ENCODE measurements around the gene MYO10. TPM values are rescaled to one million over a fixed set of nuclear protein-coding genes. Genes with fewer than 3 reads are reported as not detected.

MYO10 gene
- total RNA-seq, 1 experiment from 2014 or later, result 71.9 TPM

- POLR2A ChIA-PET, result no interaction called here
- Histone ChIP-seq H3K27ac (ENCODE audit: low read length) (no peak overlapping the region), H3K9me3 (ENCODE audit: control insufficient read depth, insufficient read depth, low read depth, low read length) (no peaks in the 10 kb centered on the region), H3K27me3 (ENCODE audit: control insufficient read depth, insufficient read depth, low read length) (no peaks in the 10 kb centered on the region), H3K36me3 (ENCODE audit: control insufficient read depth, insufficient read depth, low read length) (peaks cover 8% of the 10 kb centered on the region), H3K4me1 (ENCODE audit: control insufficient read depth, insufficient read depth, low read length) (no peaks in the 10 kb centered on the region), H3K4me3 (ENCODE audit: low read depth in 2 of 2, low read length in 2 of 2) (no peak overlapping the region)
- intact Hi-C loops (cut with micrococcal nuclease; ENCODE audit: unreplicated experiment), result no loop called here
- in situ Hi-C loops (cut with HindIII; ENCODE audit: low pct_unique_long_range_greater_than_20kb, low sequenced_read_pairs), result no loop called here
- peak; percentile 74 for ATAC-seq
- BruUV-seq (replicated peaks), result no TSS peak
- CTCF ChIA-PET, result no interaction called here
- no peak for DNase-seq (ENCODE audit: low read depth, low spot score)
- TF ChIP-seq POLR2AphosphoS5 (IDR thresholded peaks at IDR 0.05; ENCODE audit: low read depth, low read length) (no peak), SIN3A (IDR thresholded peaks at IDR 0.05; ENCODE audit: borderline replicate concordance, insufficient read depth, low read depth, low read length) (no peak), CTCF (IDR thresholded peaks at IDR 0.05) (no peak), TCF7L2 (IDR thresholded peaks at IDR 0.05; ENCODE audit: low read depth, low read length) (no peak), REST (IDR thresholded peaks at IDR 0.05; ENCODE audit: insufficient read depth in 1 of 2, low read depth in 2 of 2, low read length in 1 of 2) (no peak)
These were observed 159.4 kb downstream of the MYO10 start for GRCh38 chr5:16776611-16777251.

GRCh38 chr5:16774806-16775205, 161.3 kb downstream of the MYO10 start:
- H3K27ac ChIP-seq (ENCODE audit: low read length), result no peak overlapping the region
- POLR2A ChIA-PET, result no interaction called here
- in situ Hi-C loops (cut with HindIII; ENCODE audit: low pct_unique_long_range_greater_than_20kb, low sequenced_read_pairs), result no loop called here
- intact Hi-C loops (cut with micrococcal nuclease; ENCODE audit: unreplicated experiment), result no loop called here
- TF ChIP-seq REST (IDR thresholded peaks at IDR 0.05; ENCODE audit: insufficient read depth in 1 of 2, low read depth in 2 of 2, low read length in 1 of 2), result no peak
- no peak for TF ChIP-seq SIN3A (IDR thresholded peaks at IDR 0.05; ENCODE audit: borderline replicate concordance, insufficient read depth, low read depth, low read length)
- no peak for TF ChIP-seq CTCF (IDR thresholded peaks at IDR 0.05)
- TF ChIP-seq POLR2AphosphoS5 (IDR thresholded peaks at IDR 0.05; ENCODE audit: low read depth, low read length), result no peak
- TF ChIP-seq TCF7L2 (IDR thresholded peaks at IDR 0.05; ENCODE audit: low read depth, low read length), result no peak
- H3K9me3 ChIP-seq (ENCODE audit: control insufficient read depth, insufficient read depth, low read depth, low read length), result no peaks in the 10 kb centered on the region
- no peak overlapping the region for H3K4me3 ChIP-seq (ENCODE audit: low read depth in 2 of 2, low read length in 2 of 2)
- DNase-seq (ENCODE audit: low read depth, low spot score) (no peak), ATAC-seq (no peak)
- H3K27me3 ChIP-seq (ENCODE audit: control insufficient read depth, insufficient read depth, low read length), result no peaks in the 10 kb centered on the region
- H3K4me1 ChIP-seq (ENCODE audit: control insufficient read depth, insufficient read depth, low read length), result no peaks in the 10 kb centered on the region
- CTCF ChIA-PET, result no interaction called here
- no TSS peak for BruUV-seq (replicated peaks)
- H3K36me3 ChIP-seq (ENCODE audit: control insufficient read depth, insufficient read depth, low read length), result peaks cover 8% of the 10 kb centered on the region

Data from Panc1 (cell line).